ENCODE results near the gene GPHN. TPM values are rescaled to one million over a fixed set of nuclear protein-coding genes. Genes with fewer than 3 reads are reported as not detected.
"Not testable (repeated sequence)": the region's sequence is repeated elsewhere in the genome, so short reads cannot be mapped to it uniquely, and the experiment has no call there.

Gene GPHN
- total RNA-seq, 2 donors from 2014 or later = 27.1 to 31.0 TPM

DNA sequence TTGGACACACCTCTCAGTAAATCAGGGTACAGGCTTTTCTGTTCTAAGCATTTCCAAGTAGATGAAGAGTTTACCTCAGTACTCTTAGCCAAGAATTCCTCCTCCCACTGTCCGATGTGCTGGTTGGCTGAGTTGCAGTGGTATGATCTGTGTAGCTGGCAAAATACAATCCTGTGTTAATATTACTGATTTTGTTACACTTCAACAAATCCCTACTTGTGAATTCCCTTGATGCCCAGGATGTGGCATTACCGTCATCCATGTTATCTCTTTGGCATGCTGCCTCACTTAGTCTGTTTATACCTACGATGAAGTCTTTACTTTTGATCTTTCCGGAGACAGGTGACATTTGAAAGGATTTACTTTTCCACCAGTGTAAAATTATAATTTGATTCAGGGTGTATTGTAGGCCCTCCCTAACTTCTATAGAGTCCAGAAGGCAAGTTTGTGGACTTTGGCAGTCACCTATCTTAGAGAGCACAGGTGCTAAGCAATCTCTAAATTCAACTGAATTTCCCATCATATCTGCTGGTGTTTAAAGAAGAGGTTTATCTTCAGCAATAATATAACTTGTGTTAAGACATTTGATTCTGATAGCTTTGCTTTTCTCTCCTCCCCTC is 11.6 kb upstream of the GPHN start:
- DNase-seq (peak in 1 of 2 donors; percentile 6), ATAC-seq (peak; percentile 79)
- intact Hi-C loops (cut with DNase I, micrococcal nuclease) = no loop called here

- intact Hi-C loops (cut with DNase I, micrococcal nuclease) = no loop called here
- ATAC-seq (peak; percentile 14), DNase-seq (no peak)
Observed at GRCh38 chr14:66496911-66497310, 11.0 kb upstream of the GPHN start.

GRCh38 chr14:66498311-66498710 is 9.6 kb upstream of the GPHN start:
- intact Hi-C loops (cut with DNase I, micrococcal nuclease) = no loop called here
- DNase-seq = no peak
- ATAC-seq = no peak

DNA sequence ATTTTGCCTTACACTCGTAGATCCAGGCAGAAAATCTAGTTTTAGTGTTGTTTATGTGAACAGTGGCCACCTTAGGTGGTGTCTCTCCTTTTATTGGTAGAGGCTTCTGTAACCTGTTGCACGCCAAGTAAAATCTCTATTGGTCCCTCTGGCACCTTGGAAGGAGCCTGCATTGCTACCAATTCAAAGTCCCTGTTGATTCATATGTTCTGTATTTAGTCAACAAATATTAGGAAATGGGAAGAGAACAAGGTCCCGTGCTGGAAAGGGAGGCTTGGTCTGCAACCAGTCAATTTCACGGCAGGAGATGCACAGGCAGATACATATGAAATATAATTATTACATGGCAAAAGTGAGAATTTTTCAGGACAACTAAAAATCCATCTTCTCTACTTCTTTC is 6.4 kb upstream of the GPHN start:
- DNase-seq (no peak), ATAC-seq (peak; percentile 21)
- intact Hi-C loops (cut with DNase I, micrococcal nuclease) = no loop called here

DNA sequence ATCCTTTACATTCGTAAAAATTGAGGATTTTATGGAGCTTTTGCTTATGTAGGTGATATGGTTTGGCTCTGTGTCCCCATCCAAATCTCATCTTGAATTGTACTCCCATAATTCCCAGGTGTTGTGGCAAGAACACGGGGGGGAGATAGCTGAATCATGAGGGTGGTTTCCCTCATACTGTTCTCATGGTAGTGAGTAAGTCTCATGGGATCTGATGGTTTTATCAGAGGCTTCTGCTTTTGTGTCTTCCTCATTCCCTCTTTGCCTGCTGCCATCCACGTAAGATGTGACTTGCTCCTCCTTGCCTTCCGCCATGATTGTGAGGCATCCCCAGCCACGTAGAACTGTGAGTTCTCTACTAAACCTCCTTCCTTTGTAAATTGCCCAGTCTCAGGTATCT is 5.1 kb upstream of the GPHN start:
- DNase-seq; intact Hi-C loops (cut with DNase I, micrococcal nuclease); ATAC-seq: not testable (repeated sequence)

- DNase-seq = no peak
- ATAC-seq = no peak
- intact Hi-C loops (cut with DNase I, micrococcal nuclease) = no loop called here
Observed at GRCh38 chr14:66503532-66503931, 4.4 kb upstream of the GPHN start.

GRCh38 chr14:66507181-66507721 is 696 bp upstream of the GPHN start:
- ATAC-seq (peak; percentile 43), DNase-seq (no peak)
- intact Hi-C loops (cut with DNase I, micrococcal nuclease) = no loop called here

DNA sequence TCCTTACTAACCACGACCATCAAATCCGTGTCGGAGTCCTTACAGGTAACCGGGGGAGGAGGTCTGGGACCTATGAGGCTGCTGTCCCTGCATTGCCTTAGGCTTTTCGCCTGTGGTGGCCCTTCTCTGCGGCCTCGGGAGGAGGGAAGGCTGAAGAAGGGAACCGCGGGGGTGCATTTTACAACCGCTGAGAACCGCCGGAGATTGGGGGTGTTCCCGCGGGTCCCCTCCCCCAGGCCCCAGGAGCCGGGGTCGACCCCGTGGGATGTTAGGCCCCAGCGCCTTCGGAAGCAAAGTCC is 549 bp downstream of the GPHN start:
- intact Hi-C loops (cut with DNase I, micrococcal nuclease) = no loop called here
- ATAC-seq = no peak
- DNase-seq = no peak

DNA sequence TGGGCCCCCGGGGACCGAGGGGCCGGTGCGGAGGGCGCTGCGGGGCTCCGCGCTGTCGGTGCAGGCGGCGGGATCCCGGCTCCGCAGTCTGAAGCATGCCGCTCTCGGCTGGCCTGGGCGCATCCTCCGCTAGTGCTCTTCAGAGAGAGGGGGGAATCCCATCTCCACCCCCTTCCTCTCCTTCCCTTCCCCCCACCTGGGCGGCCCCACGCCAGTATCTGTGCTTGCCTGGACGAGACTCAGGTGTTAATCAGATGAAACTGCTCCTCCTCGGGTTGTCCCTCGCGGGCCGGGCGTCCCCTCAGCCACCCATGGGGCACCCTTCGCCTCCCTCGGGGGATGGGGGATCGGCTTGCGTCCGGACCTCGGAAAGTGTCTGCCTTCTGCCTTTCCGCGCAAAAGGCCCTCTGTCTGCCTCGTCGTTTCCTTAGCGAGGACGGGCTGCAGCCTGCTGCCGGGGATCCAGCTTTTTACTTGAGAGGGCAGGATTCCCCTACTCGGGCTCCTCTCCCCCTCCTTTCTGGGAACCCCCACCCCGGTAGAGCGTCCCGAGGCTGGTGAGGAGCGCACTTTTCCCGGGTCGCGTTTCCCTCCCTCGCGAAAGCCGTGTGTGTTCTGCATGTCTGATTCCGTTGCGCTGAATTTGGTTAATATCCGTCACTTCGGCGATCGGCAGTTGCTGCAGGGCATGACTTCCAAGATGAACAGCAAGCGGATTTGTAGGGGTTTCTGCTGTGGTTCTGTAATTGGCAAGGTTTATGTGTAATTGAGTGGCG is 1.1 kb downstream of the GPHN start:
- intact Hi-C loops (cut with DNase I, micrococcal nuclease) = no loop called here
- peak; percentile 48 to 54 for DNase-seq
- peak; percentile 23 for ATAC-seq

DNA sequence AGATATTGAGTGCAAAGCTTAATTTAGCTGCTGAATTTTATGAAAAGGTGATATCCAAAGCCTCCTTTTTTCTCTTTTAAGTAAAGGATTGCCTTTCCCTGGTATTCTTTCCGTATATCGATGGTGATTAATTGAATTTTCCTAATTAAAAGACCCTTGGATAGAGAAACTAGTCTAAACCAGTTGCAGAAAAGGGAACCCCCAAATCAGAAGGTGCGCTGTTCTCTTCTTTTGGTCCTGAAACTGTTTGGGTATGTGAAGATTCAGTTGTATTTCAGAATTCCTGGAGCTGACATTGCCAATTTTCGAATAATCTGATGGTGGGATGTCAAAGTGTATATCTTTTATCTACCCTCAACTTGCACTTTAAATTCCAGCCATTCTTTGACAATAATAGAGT is 1.9 kb downstream of the GPHN start:
- no peak for ATAC-seq
- intact Hi-C loops (cut with DNase I, micrococcal nuclease) = no loop called here
- no peak for DNase-seq

DNA sequence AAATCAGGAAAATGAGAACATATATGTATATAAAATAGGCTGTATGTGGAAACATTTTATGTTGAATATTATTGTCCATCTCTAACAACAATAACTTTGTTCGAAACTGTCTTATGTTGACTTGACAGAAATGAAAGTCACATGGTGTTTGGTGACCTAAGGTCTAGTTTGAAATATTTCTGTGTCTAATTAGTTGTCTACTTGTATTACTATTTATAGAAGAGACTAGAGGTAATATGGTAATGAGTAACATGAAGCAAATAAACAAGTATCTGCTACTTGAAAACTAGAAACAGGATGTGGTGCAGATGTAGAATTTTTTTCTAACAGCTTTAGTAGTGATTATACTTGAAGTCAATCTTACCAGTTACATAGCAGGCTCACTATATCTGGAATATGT is 3.9 kb downstream of the GPHN start:
- intact Hi-C loops (cut with DNase I, micrococcal nuclease) = no loop called here
- ATAC-seq = no peak
- no peak for DNase-seq

DNA sequence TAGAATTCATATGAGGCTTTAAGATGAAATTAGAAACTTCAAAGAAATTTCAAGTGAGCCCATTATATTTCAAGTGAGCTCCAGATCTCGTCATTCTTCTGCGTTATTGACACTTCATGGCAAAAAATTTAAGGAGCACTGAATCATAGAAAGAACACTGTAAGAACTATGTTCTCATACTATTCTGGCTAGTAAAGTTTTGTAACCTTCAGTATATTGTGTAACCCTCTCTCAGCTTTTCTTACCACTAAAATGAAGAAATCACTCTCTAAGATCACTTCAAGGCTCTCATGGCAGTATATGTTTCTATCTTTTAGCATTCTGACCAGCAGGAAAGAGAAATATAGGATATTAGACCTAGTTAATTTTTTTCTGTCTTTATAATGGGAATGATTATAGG is 6.3 kb downstream of the GPHN start:
- DNase-seq (no peak), ATAC-seq (no peak)
- intact Hi-C loops (cut with DNase I, micrococcal nuclease) = no loop called here

GRCh38 chr14:66530526-66530925 is 22.6 kb downstream of the GPHN start:
- intact Hi-C loops (cut with DNase I, micrococcal nuclease) = no loop called here
- ATAC-seq (peak; percentile 67), DNase-seq (no peak)

DNA sequence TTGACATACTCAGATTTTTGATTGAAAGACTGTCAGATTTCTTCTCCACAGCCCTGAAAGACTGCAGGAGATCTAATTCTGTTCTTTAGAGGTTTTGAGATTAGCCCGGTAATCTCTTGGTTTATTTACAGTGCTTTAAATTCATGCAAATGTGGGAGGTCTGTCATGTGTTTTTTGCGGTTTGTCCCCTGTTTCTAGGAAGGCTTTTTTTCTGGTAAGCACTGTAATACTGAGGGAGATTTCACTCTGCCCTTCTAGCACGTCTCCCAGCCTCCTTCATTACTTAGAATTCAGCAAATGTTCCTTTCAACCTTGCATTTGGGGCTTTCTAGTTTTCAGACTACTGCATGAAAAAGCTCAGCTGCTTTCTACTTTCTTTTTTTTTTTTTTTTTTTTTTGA is 31.1 kb downstream of the GPHN start:
- ATAC-seq (no peak), DNase-seq (no peak)
- intact Hi-C loops (cut with DNase I, micrococcal nuclease) = no loop called here

- no peak for DNase-seq
- intact Hi-C loops (cut with DNase I, micrococcal nuclease) = no loop called here
- no peak for ATAC-seq
Observed at GRCh38 chr14:66540038-66540437, 32.1 kb downstream of the GPHN start.

- ATAC-seq (no peak), DNase-seq (no peak)
- intact Hi-C loops (cut with DNase I, micrococcal nuclease) = no loop called here
Observed at GRCh38 chr14:66541627-66542026, 33.7 kb downstream of the GPHN start.

DNA sequence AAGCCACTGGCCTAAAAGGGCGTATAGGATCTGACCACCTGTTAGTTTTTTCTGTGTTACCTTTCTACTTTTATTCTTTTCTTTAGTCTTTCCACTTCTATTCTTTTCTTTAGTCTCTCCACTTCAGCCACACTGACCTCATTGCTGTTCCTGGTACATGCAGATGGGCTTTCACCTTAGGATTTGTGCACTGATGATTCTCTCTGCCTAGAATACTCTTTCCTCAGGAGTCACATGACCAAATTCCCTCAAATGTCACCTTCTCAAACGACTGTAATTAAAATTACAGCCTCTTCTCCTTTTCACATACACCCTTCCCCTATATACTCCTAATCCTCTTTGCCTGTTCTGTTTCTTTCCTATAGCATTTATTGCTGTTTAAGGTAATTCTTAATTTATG is 36.0 kb downstream of the GPHN start:
- ATAC-seq = no peak
- DNase-seq = no peak
- intact Hi-C loops (cut with DNase I, micrococcal nuclease) = no loop called here

- intact Hi-C loops (cut with DNase I, micrococcal nuclease); ATAC-seq: not testable (repeated sequence)
Observed at GRCh38 chr14:66545191-66545590, 37.2 kb downstream of the GPHN start.

GRCh38 chr14:66545751-66546150 is 37.8 kb downstream of the GPHN start:
- ATAC-seq; intact Hi-C loops (cut with DNase I, micrococcal nuclease); DNase-seq: not testable (repeated sequence)

More at GRCh38 chr14:66545191-66545590, 37.2 kb downstream of the GPHN start:
- not testable (repeated sequence) for DNase-seq

- no peak for ATAC-seq
- intact Hi-C loops (cut with DNase I, micrococcal nuclease) = no loop called here
- DNase-seq = no peak
Observed at GRCh38 chr14:66563731-66564130, 55.8 kb downstream of the GPHN start.

GRCh38 chr14:66568220-66568619 is 60.3 kb downstream of the GPHN start:
- no peak for ATAC-seq
- DNase-seq = no peak
- intact Hi-C loops (cut with DNase I, micrococcal nuclease) = no loop called here

Measured in left colon (tissue), 2 donors.